GM18909 (cell line): ENCODE measurements around the gene POU6F2.

Experiments
- ATAC-seq: cut with Tn5 transposase; IDR thresholded peaks from one replicate; pipeline ENCODE4 v1.9.1; 2021; ENCODE audit warnings: mild to moderate bottlenecking; ENCODE audit not compliant: unreplicated experiment, poor library complexity

The POU6F2 gene

DNA sequence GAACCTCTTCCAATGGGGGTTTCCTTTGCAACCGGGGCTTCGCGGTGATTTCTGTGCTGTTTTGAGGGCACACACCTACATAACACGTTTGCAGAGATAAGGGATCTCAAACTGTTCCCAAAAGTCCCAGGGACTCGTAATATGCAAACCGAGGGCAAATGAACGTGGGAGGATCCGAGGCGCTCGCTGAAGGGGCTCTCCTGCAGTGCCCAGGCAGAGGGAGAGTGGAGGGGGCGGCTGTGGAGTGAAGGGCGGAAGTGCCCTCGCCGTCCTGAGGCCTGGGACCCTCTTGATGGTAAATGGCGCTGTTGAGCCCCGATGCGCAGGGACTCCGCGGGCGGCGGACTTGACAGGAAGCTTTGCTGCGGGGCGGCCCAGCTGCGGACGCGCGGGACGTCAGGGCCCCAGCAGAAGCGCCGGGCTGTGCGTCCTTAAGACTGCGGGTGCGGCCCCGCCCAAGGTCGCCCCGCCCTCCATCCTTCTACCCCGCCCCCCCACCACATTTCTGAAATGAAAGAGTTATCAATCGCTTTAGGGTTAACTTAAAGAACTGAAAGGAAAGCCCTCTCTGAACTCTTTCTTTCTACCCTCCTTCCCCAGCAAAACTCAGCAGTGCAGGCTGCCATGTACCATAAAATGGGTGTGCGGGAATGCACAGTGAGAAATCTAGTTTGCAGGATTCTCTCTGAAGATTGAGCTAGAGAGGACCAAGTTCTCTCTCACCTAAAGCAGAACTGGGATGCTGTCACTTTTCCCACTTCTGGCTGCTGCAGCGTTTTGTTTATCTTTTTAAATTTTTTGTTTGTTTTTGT, 436.7 kb downstream of the POU6F2 start:
- peak; percentile 92 for ATAC-seq

DNA sequence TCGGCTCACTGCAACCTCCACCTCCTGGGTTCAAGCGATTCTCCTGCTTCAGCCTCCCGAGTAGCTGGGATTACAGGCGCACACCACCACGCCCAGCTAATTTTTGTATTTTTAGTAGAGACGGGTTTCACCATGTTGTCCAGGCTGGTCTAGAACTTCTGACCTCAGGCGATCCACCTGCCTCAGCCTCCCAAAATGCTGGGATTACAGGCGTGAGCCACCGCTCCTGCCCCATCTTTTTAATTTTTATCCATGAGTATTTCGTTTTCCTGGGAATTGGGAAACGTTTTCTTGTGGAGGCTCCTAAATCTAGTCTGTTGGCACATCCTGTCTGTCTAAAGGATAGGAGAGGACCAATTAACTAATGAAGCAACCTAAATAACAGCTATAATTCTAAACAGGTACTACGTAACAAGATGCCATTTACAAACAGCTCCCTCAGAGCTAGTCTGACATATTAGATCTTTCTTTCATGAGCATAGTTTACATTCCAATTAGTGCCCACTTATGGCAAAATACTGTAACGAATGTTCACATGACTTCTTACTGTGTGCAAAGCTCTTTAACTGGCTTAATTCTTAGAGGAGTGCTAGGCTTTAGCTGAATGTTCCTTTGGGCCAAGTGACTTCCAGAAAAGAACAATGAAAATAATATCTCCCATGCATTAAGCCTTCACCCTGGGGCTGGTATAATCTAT, 437.5 kb downstream of the POU6F2 start:
- ATAC-seq: no peak

DNA sequence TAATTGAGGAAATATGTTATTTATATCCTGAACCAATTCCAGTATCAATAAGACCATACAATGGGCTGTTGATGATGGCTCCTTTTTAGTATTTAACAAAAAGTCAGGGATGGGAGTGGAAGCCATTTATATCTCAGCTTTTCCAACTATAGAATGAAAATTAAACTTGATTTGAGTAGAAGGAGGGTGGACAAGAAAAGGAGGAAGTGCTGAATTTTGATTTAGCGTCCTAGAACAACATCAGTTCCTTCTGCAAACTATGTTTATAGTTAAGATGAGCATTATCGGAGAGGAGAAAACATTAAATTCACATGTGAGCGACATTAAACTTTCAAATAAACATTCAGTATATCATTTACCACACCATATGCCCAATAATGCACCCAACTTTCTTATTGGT, 439.2 kb downstream of the POU6F2 start:
- ATAC-seq: no peak

DNA sequence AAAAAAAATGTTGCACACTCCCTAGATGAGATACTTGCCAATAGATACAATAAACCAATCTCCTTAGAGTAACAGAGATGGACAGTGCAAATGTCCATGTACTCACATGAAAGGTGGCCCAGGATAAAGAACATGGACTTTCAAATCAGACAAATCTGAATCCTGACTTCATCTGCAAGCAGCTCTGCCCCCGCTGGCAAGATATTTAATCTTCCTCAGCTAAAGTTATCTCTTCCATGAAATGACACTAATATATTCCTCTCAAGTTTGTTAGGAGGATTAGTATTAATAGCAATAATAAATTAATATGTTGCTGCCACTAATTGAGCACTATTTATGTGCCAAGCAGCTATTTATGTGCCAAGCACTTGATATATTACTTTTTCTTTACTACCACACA, 439.9 kb downstream of the POU6F2 start:
- no peak for ATAC-seq

DNA sequence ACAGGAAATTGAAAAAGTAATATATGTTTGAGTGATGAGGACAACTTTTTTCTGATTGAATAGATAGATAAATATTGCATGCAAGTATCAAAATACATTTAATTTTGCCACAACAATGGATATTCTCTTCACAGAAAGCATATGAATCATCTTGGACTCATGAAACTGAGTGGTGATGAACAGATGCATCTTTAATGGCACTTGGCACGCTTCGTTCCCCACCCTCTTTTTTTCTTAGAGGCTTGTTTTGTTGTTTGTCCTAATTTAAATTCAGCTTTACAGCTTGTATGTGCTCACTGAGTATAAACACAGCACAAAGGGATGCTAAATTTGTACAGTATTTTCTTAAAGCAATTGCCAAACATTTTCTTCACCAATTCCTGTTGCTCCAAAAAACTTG, 443.5 kb downstream of the POU6F2 start:
- ATAC-seq: no peak

DNA sequence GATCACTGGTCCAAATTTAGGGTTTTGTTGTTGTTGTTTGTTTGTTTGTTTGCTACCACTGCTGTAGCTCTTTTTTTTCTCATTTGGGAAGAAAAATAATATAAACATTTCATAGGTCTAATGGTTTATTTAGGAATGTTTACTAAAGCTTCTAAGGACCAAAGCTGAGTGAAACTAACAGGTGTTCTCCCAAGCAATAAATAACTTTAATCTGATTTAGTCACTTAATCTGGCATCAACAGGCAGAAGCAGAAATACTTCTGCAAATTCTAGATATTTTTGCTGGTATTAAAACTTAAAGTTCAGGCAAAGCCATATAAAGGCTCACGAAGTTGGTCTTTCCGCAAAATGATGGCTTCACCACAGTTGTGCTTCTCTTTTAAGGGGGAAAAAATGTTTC, 444.0 kb downstream of the POU6F2 start:
- no peak for ATAC-seq

DNA sequence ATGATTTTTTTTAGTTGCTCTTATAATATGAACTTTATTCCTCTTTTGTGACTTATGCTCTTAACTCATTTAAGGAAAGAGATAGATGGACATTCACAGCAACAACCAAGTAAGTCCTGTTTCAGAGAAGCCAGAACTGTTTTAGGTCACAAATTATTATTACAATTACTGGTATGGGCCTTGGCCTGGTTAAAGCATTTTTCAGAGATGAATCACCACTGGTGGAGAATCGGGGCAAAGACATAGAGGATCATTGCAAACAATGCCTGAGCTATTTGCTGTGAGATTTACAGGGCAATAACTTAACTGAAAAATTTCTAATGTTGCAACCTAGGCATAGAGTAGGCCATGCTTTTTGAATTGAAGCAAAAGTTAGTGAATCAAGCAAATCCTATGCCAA, 450.5 kb downstream of the POU6F2 start:
- ATAC-seq: no peak

DNA sequence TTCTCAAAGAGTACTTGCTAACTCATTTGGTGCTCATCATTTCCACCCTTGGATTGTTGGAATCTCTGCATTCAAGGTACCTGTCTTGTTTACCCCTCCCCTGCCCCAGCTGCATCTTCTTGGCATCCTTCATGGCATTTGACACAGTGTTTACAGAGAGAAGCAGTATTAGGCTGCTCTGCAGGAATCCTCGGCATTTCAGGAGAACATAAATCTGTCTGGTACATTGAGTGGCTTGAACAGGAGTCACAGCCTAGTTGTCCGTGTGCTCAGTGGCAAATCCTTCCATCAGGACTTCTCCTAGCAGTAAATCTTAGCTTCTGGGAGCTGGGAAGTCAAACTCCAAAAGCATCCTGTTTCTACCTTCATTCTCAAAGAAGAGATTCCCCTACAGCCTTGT, 451.7 kb downstream of the POU6F2 start:
- ATAC-seq: no peak

DNA sequence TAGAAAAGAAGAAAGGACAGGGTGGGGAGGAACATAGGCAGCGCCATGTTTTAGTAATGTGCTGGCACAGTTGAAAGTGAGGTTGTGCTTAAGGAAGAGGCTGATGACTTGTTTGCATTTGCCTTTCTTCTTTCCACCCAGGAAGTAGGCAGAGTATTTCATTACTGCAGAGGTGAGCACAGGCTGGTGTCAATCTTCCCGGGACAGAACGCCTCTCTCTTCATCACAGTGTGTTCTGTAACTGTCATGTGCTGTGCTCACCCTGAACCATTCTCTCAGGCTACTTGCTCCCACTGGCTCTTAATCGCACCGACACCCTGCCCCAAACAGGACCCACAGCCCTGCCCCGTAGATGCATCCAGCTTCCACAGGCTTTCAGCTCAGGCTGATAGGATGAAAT, 452.7 kb downstream of the POU6F2 start:
- ATAC-seq: no peak

DNA sequence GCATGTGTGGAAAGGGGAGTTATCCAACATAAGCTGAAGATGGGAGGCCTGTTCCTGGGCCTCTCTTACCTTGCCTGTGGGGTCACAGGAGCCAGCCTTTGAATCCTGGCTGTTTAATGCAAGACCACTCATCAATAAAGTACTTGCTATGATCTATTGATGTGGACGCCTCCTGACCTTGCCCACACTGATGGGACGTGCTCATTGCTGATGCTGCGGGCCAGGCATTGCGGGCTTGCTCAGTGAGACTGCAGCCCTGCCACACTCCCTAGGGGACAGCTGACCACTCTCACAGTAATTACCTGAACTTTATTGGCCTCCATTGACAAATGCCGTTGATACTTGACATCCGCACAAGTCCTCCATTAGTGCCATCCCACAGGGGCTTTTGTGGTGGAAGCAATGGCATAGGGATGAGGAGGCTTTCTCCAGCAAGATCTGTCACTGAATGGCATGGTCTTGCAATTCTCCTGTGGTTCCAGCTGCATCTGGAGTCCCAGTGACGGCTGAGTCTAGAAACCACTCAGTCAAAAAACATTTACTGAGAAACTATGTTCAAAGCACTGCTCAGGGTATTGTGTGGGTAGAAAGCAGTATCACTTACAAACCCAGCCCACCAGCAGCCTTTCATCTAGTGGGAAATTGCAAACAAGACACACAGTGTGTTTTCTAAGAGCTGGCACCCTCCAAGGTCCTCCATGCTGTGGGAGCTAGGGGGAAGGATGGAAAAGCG, 453.4 kb downstream of the POU6F2 start:
- no peak for ATAC-seq

DNA sequence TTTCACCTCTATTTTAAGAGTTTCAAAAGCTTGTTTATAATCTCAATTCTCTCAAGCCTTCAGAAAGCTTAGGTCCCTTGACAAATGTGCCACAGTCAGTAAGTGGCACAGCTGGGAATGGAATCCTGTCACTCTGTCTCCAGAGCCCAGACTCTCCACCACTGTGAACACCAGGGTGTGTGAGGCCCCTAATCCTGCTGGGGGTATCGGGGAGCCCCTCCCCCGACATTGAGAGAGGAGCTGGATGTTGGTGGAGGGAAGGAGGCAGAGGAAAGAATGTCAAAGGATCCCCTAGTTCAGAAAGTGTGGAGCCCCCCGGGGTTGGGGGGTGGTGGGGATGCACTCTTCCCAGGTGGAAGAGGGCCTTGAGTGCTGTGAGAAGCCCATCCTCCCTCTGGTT, 454.7 kb downstream of the POU6F2 start:
- no peak for ATAC-seq

DNA sequence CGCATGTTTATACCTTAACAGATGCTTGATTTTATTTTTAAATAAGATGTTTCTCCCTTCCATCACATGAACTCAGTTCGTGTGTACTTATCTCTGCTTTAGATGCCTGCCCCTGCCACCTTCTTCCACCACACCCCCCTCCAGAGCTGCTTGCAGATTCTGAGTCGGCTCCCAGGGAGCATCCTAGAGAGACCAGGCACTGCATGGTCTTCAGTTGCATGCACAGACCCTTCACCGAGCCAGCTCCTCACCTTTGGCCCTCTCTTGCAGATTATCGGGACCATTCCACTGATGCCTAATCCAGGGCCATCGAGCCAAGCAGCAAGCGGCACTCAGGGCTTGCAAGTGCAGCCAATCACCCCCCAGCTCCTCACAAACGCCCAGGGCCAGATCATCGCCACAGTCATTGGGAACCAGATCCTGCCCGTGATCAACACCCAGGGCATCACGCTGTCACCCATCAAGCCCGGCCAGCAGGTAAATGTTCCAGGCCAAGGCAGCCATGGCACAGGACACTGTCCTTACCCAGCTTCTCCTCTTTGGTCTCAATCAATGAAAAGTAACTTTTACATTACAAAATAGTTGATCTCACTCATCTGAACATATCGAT, 455.2 kb downstream of the POU6F2 start:
- no peak for ATAC-seq

DNA sequence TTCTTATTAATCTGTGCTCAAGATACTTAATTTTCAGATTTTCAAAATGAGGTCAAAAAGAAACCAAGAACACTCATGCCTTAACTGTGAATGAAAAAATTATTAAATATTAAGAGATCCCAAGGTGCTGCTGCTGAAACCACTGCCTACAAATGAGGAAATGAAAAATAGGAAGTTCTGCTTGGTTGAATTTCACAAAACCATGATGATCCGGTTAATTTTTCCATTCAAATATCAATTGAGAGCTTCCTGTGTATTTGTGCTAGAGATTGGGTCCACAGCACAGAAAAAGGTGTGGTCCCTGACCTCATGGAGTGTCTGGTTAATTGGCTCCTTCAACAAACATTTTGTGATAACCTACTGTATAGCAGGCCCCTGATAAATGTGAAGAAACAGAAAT, 455.8 kb downstream of the POU6F2 start:
- ATAC-seq: no peak

DNA sequence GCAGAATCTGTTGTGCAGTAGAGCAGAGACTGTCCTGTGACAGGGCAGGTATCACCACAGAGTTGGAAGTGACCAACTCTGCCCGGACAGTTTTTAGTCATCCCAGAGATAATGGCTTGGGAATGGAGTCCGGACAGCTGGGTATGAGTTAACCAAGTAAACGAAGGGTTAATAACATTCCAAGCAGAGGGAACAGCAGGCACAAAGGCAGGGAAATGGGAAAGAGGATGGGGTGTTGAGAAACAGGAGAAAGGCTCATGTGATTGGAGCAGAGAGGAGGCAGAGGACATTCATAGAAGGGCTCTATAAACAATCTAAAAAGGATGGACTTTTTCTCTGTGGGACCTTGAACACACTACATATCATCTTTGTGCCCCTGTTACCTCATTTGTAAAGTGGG, 456.3 kb downstream of the POU6F2 start:
- no peak for ATAC-seq

DNA sequence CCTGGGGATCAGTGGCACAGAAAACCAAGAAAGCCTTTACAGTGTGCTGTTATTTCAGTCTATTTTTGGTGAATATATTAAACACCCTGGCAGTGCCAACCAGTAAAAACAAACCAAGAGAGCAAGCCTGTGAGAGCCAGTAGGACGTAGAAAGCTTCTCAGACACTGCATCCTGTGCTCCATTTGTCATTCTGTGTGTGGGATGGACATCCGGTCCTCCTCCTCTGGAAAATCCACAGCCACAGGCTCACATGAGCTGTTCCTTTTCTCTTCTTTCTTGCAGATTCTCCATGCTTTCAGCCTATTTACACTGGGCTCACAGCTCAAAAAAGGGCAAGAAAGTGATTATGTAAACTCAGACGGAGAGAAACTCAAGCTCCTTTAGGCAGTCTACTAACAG, 468.8 kb downstream of the POU6F2 start:
- no peak for ATAC-seq

DNA sequence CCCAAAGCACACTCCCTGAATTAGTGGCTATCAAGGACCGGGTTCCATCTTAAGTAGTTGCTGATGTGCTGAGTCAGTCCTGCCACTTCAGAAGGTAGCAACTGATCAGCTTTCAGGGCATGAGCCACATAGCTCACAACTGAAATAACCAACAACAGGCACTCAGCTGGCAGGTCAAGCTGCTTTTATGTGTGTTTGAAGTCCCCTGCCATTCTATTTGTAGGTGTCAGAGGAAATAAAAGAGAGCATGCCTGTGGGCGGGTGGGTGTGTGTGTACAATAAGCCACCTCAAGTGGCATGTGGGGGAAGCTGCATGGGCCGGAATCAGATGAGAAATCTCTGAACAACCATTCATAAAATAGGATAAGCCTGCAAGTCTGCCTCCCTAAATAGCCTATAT, 474.2 kb downstream of the POU6F2 start:
- ATAC-seq: no peak

DNA sequence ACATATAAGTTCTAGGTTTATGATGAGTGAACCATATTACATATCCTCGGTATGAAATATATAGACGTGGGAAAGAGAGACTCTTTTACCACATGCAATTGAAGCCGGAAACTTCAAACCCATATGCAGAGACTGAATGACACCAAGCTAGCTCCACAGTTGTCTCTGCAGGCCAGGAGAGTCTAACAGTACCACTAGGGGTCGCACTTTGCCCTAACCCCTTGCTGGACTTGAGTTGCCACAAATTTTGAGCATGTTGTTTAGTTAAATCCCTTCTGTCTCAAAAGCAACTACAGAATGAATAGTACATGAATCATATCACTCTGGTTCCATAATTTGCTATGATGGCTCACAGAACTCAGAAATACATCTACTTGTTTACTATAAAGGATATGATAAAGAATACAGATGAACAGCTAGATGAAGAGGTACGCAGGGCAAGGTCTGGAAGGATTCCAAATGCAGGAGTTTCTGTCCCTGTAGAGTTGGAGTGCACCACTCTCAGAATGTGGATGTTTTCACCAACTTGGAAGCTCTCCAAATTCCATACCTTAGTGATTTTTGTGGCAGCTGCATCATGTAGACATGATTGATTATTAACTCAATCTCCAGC, 476.1 kb downstream of the POU6F2 start:
- peak; percentile 88 for ATAC-seq

DNA sequence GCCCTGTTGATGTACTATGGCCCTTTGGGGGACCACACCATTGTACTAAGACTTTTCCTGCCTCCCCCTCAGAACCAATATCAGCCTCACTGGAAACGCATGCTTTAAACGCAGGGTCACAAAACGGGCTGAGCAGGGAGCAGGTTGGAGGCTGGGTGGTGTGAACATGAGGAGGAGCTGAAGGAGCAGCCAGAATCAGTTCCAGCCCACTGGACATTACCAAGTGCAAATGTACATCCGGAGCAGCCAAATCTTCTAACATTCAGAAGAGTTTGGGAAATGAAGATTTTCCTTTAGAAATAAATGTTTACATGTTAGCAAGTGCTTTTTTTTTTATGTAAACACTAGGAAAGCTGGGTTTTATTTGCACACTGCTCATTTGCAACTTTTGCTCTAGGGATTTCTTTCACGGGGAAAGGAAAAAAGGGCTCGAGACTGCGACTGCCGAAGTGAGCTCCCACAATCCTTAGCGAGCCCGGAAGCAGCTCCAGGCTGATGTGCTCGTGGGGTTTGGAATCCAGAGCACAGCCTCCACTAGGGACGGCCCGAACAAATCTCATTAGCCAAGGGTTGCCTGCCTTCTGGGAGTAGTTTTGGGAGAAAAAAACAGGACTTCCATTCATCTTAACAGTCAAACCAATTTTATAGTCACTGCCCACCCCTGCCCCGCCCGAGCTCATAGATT, 480.5 kb downstream of the POU6F2 start:
- no peak for ATAC-seq

DNA sequence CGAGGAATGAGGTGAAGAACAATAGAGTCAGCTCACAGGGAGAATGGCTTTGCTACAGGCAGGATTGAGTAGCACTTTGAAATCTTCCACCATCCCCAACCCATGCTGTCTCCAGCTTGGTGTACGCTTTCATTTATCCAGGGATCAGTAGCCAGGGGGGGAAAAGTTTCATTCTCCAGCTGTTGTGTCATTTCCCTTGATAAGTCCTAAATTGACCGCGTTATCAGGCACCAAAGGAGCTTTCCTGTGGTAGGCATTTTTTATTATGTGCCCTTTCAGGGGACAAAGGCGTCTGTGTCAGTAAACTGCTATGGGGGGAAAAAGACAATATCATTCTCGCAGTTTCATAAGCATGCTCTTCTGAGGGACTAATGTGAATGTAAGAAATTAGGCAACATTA, 481.9 kb downstream of the POU6F2 start:
- no peak for ATAC-seq

DNA sequence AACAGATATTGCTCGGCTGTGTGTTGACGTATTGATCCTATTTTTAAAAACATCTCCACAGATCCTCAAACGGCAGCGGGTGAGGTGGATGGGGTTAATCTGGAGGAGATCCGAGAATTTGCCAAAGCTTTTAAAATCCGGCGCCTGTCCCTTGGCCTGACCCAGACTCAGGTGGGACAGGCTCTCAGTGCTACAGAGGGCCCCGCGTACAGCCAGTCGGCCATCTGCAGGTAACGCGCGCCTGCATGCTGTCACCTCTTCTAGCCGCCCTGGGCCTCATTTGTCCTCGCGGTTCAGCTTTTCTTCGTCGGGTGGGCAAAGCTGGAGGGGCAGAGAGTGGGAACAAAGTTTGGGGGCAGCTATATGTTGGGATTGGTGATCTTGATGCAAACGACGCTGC, 482.8 kb downstream of the POU6F2 start:
- ATAC-seq: no peak
